ENCODE results near the gene REPS2.
"Not testable (repeated sequence)": the region's sequence is repeated elsewhere in the genome, so short reads cannot be mapped to it uniquely, and the experiment has no call there.

REPS2 gene

DNA sequence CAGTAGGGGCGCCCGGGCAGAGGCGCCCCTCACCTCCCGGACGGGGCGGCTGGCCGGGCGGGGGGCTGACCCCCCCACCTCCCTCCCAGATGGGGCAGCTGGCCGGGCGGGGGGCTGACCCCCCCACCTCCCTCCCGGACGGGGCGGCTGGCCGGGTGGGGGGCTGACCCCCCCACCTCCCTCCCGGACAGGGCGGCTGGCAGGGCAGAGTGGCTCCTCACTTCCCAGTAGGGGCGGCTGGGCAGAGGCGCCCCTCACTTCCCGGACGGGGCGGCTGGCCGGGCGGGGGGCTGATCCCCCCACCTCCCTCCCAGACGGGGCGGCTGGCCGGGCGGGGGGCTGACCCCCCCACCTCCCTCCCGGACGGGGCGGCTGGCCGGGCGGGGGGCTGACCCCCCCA, 18.5 kb downstream of the REPS2 start:
- not testable (repeated sequence) for DNase-seq

GRCh38 chrX:16966752-16967448, 20.4 kb downstream of the REPS2 start:
- no peak for DNase-seq

DNA sequence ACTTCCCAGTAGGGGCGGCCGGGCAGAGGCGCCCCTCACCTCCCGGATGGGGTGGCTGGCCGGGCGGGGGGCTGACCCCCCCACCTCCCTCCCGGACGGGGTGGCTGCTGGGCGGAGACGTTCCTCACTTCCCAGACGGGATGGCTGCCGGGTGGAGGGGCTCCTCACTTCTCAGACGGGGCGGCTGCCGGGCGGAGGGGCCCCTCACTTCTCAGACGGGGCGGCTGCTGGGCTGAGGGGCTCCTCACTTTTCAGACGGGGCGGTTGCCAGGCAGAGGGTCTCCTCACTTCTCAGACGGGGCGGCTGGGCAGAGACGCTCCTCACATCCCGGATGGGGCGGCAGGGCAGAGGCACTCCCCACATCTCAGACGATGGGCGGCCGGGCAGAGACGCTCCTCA, 22.3 kb downstream of the REPS2 start:
- not testable (repeated sequence) for DNase-seq

DNA sequence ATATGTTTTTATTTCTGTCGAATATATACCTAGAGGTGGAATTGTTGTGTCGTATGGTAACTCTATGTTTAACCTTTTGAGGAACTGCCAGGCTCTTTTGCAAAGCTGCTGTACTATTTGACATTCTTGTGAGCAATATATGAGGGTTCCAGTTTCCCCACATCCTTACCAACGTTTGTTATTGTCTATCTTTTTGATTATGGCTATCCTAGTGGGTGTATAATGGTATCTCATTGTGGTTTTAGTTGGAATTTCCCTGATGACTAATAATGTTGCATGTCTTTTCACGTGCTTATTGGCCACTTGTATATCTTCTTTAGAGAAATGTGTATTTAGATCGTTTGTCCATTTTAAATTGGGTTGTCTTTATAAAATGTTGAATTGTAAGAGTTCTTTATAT, 24.5 kb downstream of the REPS2 start:
- DNase-seq: no peak

DNA sequence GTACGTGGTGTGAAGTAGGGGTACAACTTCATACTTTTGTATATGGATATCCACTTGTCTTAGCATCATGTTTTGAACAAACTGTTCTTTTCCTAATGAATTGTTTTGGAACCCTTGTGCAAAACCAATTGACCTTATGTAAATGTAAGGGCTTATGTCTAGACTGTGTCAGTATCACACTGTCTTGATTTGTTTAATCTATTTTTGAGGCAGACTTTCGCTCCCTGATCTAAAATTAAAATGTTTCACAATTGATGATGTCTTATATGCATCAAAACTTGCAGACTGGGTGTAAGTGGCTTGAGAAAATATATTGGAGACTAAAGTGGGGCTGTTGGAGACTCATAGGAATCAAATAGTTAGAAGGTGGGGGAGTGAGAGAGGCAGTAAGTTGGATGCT, 25.2 kb downstream of the REPS2 start:
- DNase-seq: no peak

- DNase-seq: no peak
Measured at GRCh38 chrX:16975233-16975632, 28.8 kb downstream of the REPS2 start.

DNA sequence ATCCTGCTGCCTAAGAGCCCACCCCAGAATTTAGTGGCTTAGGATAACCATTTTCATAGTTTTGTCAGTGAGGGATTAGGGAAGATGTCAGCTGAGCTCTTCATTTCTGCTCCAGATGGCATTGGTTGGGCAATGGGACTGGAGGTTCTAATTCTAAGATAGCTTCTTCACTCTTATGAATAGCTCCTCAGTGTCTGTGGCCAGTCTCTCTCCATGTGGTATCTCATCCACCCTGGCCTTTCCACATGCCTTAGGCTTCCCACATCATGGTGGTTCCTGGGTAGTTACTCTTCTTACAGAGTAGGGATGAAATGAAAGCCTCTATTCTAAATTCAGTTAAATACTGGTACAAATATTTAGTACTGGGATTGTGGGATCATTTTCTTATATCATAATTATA, 31.3 kb downstream of the REPS2 start:
- DNase-seq: no peak

DNA sequence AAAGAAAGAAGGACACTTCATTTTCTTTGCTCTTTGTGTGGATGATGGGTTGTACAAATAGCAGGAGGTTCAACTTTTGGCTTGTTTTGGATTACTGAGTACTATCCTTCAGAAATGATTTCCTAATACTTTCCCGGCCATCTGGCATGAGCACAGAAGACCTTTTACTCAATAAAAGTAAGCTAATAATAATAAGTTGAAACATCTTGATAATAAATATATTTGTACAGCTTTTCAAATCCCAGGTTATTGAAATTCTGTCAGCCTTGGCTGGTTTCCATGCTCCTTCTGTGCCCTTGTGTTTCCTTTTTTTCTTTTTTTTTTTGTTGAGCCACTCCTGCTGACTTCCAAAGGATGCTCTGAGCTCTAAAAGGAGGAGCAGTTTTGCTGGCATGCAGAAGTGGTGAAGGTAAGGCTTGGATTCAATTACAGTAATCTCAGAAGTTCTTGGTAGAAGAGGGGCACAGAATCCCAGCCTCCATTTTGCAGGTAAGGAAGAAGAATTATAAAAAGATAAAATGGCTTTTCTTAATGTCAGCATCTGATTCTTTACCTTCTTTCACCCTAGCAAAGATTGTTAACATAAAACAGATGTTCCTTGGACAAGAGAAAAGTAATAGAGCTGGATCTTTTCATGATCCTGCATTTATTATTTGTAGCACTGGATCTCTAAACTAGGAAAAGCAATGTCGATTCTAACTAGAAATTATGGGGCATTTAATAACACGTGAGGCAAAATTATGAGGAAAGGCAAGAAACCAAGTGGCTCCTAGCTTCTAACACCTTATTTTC, 31.9 kb downstream of the REPS2 start:
- no peak for DNase-seq

GRCh38 chrX:16979226-16979625, 32.8 kb downstream of the REPS2 start:
- no peak for DNase-seq

GRCh38 chrX:16981209-16981608, 34.8 kb downstream of the REPS2 start:
- DNase-seq: no peak

- DNase-seq: no peak
Measured at GRCh38 chrX:16981980-16982379, 35.5 kb downstream of the REPS2 start.

GRCh38 chrX:16983051-16983450, 36.6 kb downstream of the REPS2 start:
- DNase-seq: no peak

DNA sequence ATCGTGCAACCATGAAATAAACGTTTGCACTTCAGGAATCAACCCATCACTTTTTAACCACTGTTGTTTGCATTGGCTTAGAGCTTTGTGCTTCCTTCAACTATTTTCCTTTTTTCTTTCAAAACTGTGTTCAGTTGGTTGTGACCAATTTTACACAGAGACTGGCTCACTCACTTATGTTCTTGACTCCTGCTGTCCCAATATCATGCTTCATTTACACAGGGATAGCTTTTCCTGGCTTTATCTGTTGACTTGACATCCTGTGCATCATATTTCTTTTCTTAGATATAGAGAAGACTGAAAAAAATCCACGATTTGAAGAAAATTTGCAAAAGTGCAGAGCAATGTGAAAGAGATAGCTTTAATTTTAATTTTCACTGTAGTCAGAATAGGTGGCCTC, 38.8 kb downstream of the REPS2 start:
- DNase-seq: no peak

GRCh38 chrX:16986169-16986568, 39.7 kb downstream of the REPS2 start:
- DNase-seq: no peak

DNA sequence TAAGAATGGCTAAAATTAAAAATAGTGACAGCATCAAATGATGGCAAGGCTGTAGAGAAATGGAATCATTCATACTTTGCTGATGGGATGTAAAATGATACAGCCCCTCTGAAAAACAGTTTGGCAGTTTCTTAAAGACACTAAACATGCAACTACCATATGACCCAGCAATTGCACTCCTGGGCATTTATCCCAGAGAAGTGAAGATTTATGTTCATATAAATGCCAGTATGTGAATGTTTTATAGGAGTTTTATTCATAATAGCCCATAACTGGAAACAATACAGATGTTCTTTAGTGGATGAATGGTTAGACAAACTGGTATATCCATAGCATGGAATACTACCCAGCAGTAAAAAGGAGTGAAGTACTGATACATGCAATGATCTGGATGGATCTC, 43.3 kb downstream of the REPS2 start:
- no peak for DNase-seq

GRCh38 chrX:16990839-16991238, 44.4 kb downstream of the REPS2 start:
- no peak for DNase-seq

- no peak for DNase-seq
Measured at GRCh38 chrX:16992445-16992844, 46.0 kb downstream of the REPS2 start.

DNA sequence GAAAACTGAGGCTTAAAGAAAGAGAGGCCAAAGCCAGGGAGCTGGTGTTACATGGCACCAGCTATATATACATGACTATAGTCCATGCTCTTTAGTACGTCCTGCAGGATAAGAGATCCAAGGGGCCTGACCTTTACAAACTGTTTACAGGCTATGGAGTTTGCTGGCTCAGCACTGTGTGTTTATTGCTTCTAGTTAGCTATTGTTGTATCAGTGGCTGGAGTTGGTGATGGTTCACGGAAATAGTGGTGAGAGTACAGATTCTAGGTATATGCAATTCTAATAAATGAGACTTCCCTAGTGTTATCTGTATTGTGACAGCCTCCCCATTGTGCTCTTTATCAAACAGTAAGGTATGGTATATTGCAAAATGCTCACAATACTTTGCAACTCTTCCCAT, 46.5 kb downstream of the REPS2 start:
- no peak for DNase-seq

- DNase-seq: no peak
Measured at GRCh38 chrX:16993791-16994318, 47.4 kb downstream of the REPS2 start.

- no peak for DNase-seq
Measured at GRCh38 chrX:16994736-16995135, 48.3 kb downstream of the REPS2 start.

GRCh38 chrX:16997313-16997712, 50.9 kb downstream of the REPS2 start:
- DNase-seq: no peak

GRCh38 chrX:16999275-16999674, 52.8 kb downstream of the REPS2 start:
- no peak for DNase-seq

DNA sequence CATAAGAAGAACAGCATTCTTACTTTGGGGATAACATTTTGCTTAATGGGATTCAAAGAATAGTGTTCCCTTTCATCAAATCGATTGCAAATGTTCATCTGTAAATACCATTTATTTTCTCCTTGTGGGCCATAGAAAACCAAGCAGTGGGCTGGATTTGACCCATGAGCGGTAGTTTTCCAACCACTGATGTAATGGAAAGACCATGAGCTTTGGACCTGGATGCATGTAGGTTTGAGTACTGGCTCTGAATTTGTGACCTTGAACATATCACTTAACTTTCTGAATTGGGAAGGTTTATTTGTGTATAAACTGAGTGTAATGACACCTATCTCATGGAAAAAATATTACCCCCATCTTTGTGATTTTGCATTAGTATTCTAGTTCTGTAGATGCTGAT, 54.3 kb downstream of the REPS2 start:
- DNase-seq: no peak

- DNase-seq: no peak
Measured at GRCh38 chrX:17005712-17006368, 59.4 kb downstream of the REPS2 start.
